BLaER1 (cell line): ENCODE data around the gene FOXK1.
"Not testable (repeated sequence)": the region's sequence is repeated elsewhere in the genome, so short reads cannot be mapped to it uniquely, and the experiment has no call there.

Source experiments
- H3K27ac ChIP-seq: shearing (Covaris generic); formaldehyde crosslinking; 2 replicates; pipeline ENCODE4 v1.8.1; 2022
- H3K27me3 ChIP-seq: shearing (Covaris generic); formaldehyde crosslinking; 2 replicates; pipeline ENCODE4 v1.8.1; 2022
- H3K36me3 ChIP-seq: shearing (Covaris generic); formaldehyde crosslinking; 2 replicates; pipeline ENCODE4 v1.8.1; 2022
- H3K4me1 ChIP-seq: shearing (Covaris generic); formaldehyde crosslinking; 2 replicates; pipeline ENCODE4 v1.8.1; 2022
- H3K4me2 ChIP-seq: shearing (Covaris generic); formaldehyde crosslinking; 2 replicates; pipeline ENCODE4 v1.8.1; 2022
- H3K4me3 ChIP-seq: shearing (Covaris generic); formaldehyde crosslinking; 2 replicates; pipeline ENCODE4 v1.8.1; 2022
- H3K9ac ChIP-seq: shearing (Covaris generic); formaldehyde crosslinking; 2 replicates; pipeline ENCODE4 v1.8.1; 2022
- H3K9me3 ChIP-seq: shearing (Covaris generic); formaldehyde crosslinking; 2 replicates; pipeline ENCODE4 v1.8.1; 2022
- H4K20me1 ChIP-seq: shearing (Covaris generic); formaldehyde crosslinking; 2 replicates; pipeline ENCODE4 v1.8.1; 2022
- Cebpa-rat ChIP-seq: shearing (Covaris generic); IDR thresholded peaks from 2 replicates; pipeline ENCODE4 v1.8.1; 2022

The FOXK1 gene

GRCh38 chr7:4794591-4795350, 112.7 kb downstream of the FOXK1 start:
- Histone ChIP-seq H3K27me3 (no peaks in the 10 kb centered on the region), H4K20me1 (peaks cover 19% of the 10 kb centered on the region), H3K9ac (no peak overlapping the region), H3K4me2 (0 out of 2 replicates have a peak overlapping the region, but pooled peaks have one; percentile 17), H3K9me3 (no peaks in the 10 kb centered on the region), H3K36me3 (peaks cover 63% of the 10 kb centered on the region), H3K4me3 (no peak overlapping the region), H3K4me1 (peaks cover 83% of the 10 kb centered on the region), H3K27ac (no peak overlapping the region)
- no peak for TF ChIP-seq Cebpa-rat

DNA sequence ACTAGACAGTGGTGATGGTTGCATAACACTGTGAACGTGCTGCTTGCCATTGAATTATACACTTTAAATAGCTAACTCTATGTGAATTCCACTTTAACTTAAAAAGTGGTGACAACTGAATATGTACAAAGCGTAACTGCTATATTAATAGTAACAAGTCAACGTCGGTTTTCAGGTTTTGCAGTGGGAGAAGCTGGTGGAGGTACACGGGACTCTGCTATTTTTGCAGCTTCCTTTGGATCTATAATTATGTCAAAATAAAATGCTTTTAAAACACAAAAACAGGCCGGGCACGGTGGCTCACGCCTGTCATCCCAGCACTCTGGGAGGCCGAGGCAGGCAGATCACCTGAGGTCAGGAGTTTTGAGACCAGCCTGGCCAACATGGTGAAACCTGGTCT, 114.4 kb downstream of the FOXK1 start:
- no peak overlapping the region for H3K27ac ChIP-seq
- no peaks in the 10 kb centered on the region for H3K27me3 ChIP-seq
- TF ChIP-seq Cebpa-rat, result no peak
- H3K9ac ChIP-seq, result no peak overlapping the region; the same call in 1 of the 2 replicates
- H4K20me1 ChIP-seq, result peaks cover 15% of the 10 kb centered on the region
- peaks cover 92% of the 10 kb centered on the region for H3K4me1 ChIP-seq
- H3K4me3 ChIP-seq, result no peak overlapping the region
- peak overlapping the region; percentile 32 for H3K4me2 ChIP-seq
- peaks cover 57% of the 10 kb centered on the region for H3K36me3 ChIP-seq
- H3K9me3 ChIP-seq, result no peaks in the 10 kb centered on the region

- H3K36me3 ChIP-seq, result peaks cover 59% of the 10 kb centered on the region
- H3K4me2 ChIP-seq, result peak overlapping the region; percentile 94
- peak overlapping the region; percentile 66 for H3K9ac ChIP-seq
- peak overlapping the region; percentile 75 for H3K27ac ChIP-seq
- TF ChIP-seq Cebpa-rat, result no peak
- H3K9me3 ChIP-seq, result no peaks in the 10 kb centered on the region
- peak overlapping the region; percentile 46; the same call in 1 of the 2 replicates for H3K4me3 ChIP-seq
- H3K27me3 ChIP-seq, result no peaks in the 10 kb centered on the region
- peaks cover 15% of the 10 kb centered on the region; the same call in 1 of the 2 replicates for H4K20me1 ChIP-seq
- peaks cover 94% of the 10 kb centered on the region for H3K4me1 ChIP-seq
Observed at GRCh38 chr7:4797858-4798705, 116.0 kb downstream of the FOXK1 start.

- Histone ChIP-seq H3K9me3 (no peaks in the 10 kb centered on the region), H3K27ac (peak overlapping the region; percentile 75), H3K27me3 (no peaks in the 10 kb centered on the region), H3K4me3 (peak overlapping the region; percentile 46), H3K9ac (peak overlapping the region; percentile 66), H3K4me1 (peaks cover 93% of the 10 kb centered on the region), H4K20me1 (peaks cover 15% of the 10 kb centered on the region; the same call in 1 of the 2 replicates), H3K36me3 (peaks cover 53% of the 10 kb centered on the region), H3K4me2 (peak overlapping the region; percentile 94)
- no peak for TF ChIP-seq Cebpa-rat
Observed at GRCh38 chr7:4798706-4799235, 116.7 kb downstream of the FOXK1 start.

GRCh38 chr7:4799508-4800268, 117.6 kb downstream of the FOXK1 start:
- Histone ChIP-seq H4K20me1 (peaks cover 15% of the 10 kb centered on the region; the same call in 1 of the 2 replicates), H3K4me1 (peaks cover 92% of the 10 kb centered on the region), H3K4me3 (peak overlapping the region; percentile 46; the same call in 1 of the 2 replicates), H3K27me3 (no peaks in the 10 kb centered on the region), H3K4me2 (peak overlapping the region; percentile 94), H3K9ac (peak overlapping the region; percentile 66), H3K9me3 (no peaks in the 10 kb centered on the region), H3K27ac (peak overlapping the region; percentile 75), H3K36me3 (peaks cover 50% of the 10 kb centered on the region)
- TF ChIP-seq Cebpa-rat, result no peak

DNA sequence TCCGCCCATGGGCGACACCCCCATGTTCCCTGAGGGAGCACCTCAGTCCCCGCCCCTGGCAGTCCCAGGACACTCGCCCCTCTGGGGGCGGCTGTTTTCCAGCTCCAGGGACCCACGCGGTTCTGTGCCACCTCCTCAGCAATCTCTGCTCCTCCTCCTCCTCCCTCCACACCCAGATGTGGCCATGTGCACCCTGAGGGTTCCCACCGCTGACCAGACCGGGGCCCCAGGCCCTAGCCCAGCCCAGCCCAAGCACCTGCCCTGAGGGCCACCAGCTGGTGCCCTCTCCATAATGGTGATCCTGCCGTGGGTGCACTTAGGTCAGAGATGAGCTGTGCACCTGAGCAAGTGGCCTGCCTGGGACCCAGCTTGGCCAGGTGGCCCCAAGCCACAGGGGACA, 118.4 kb downstream of the FOXK1 start:
- Histone ChIP-seq H3K4me2 (peak overlapping the region; percentile 94), H3K27me3 (no peaks in the 10 kb centered on the region), H3K9me3 (no peaks in the 10 kb centered on the region), H3K36me3 (peaks cover 45% of the 10 kb centered on the region), H3K27ac (peak overlapping the region; percentile 75), H3K9ac (peak overlapping the region; percentile 66), H4K20me1 (peaks cover 15% of the 10 kb centered on the region; the same call in 1 of the 2 replicates), H3K4me1 (peaks cover 92% of the 10 kb centered on the region), H3K4me3 (no peak overlapping the region)
- no peak for TF ChIP-seq Cebpa-rat

- no peak for TF ChIP-seq Cebpa-rat
- H3K4me1 ChIP-seq, result peaks cover 97% of the 10 kb centered on the region
- peak overlapping the region; percentile 63 for H3K9ac ChIP-seq
- H3K4me2 ChIP-seq, result peak overlapping the region; percentile 94
- H3K27me3 ChIP-seq, result no peaks in the 10 kb centered on the region
- H3K36me3 ChIP-seq, result peaks cover 50% of the 10 kb centered on the region
- peaks cover 15% of the 10 kb centered on the region; the same call in 1 of the 2 replicates for H4K20me1 ChIP-seq
- no peaks in the 10 kb centered on the region for H3K9me3 ChIP-seq
- peak overlapping the region; percentile 80 for H3K27ac ChIP-seq
- H3K4me3 ChIP-seq, result peak overlapping the region; percentile 7; the same call in 1 of the 2 replicates
Observed at GRCh38 chr7:4800926-4801838, 119.1 kb downstream of the FOXK1 start.

GRCh38 chr7:4801839-4802231, 119.7 kb downstream of the FOXK1 start:
- H3K9me3 ChIP-seq, result no peaks in the 10 kb centered on the region
- H3K9ac ChIP-seq, result peak overlapping the region; percentile 63
- H3K27ac ChIP-seq, result peak overlapping the region; percentile 80
- H4K20me1 ChIP-seq, result peaks cover 15% of the 10 kb centered on the region; the same call in 1 of the 2 replicates
- peak overlapping the region; percentile 94 for H3K4me2 ChIP-seq
- no peaks in the 10 kb centered on the region for H3K27me3 ChIP-seq
- H3K4me3 ChIP-seq, result peak overlapping the region; percentile 7; the same call in 1 of the 2 replicates
- H3K4me1 ChIP-seq, result peaks cover 97% of the 10 kb centered on the region
- TF ChIP-seq Cebpa-rat, result no peak
- peaks cover 49% of the 10 kb centered on the region for H3K36me3 ChIP-seq

DNA sequence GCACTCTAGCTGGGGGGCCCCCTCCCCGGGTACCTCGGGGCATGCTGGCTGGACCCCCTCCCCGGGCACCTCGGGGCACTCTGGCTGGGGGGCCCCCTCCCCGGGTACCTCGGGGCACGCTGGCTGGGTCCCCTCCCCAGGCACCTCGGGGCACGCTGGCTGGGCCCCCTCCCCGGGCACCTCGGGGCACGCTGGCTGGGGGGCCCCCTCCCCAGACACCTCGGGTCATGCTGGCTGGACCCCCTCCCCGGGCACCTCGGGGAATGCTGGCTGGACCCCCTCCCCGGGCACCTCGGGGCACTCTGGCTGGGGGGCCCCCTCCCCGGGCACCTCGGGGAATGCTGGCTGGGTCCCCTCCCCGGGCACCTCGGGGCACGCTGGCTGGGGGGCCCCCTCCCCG, 120.5 kb downstream of the FOXK1 start:
- not testable (repeated sequence) for H3K27me3 ChIP-seq, H3K9me3 ChIP-seq, H3K4me3 ChIP-seq, H3K9ac ChIP-seq
- Histone ChIP-seq H3K4me2 (peak overlapping the region; percentile 94), H3K36me3 (peaks cover 44% of the 10 kb centered on the region; the same call in 1 of the 2 replicates), H3K27ac (peak overlapping the region; percentile 80; the same call in 1 of the 2 replicates), H4K20me1 (peaks cover 15% of the 10 kb centered on the region; the same call in 1 of the 2 replicates), H3K4me1 (peaks cover 95% of the 10 kb centered on the region)
